Hematopoietic multipotent progenitor cell treated with erythropoietin and hydrocortisone succinate and interleukin-3 and kit ligand, for 15 days (in vitro differentiated cells): ENCODE results near the gene GCK.
A peak's percentile ranks its signal among the peaks of the same experiment; 100 is the strongest.
"Not testable (repeated sequence)": the region's sequence is repeated elsewhere in the genome, so short reads cannot be mapped to it uniquely, and the experiment has no call there.

Experiments used
- DNase-seq: peaks from one replicate; pipeline ENCODE4 v3.0.0-alpha.2; 2015; ENCODE audit warnings: low spot score

Gene GCK

DNA sequence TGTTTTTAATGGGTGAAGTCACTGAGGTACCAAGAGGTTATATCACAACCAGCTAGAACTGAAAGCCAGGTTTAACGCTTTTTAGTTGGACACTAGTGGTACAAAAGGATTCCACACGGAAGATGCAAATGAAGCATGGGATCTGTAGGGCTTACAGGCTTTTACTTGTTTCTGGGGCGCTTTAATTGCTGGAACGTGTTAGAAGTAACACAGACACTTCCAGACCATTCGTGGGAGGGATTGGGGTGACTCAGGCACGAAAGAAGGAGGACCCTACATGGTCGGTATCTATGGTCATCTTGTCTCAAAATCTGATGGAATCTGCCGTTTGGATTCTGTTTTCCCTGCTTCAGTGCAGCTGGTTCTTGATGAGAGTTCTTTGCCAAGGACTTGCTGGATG is 12.6 kb upstream of the GCK start:
- no peak for DNase-seq

GRCh38 chr7:44200699-44201461 is 11.6 kb upstream of the GCK start, which contains the start of gene YKT6:
YKT6 (plus strand) TSS chr7:44200978; CDS start chr7:44201136, 158 bp downstream.
- peak; percentile 88 for DNase-seq

GRCh38 chr7:44200163-44200562 is 10.9 kb upstream of the GCK start:
- DNase-seq, result not testable (repeated sequence)

- DNase-seq, result no peak
Measured at GRCh38 chr7:44197474-44197873, 8.2 kb upstream of the GCK start.

- DNase-seq, result peak; percentile 12
Measured at GRCh38 chr7:44196450-44196872, 7.2 kb upstream of the GCK start.

GRCh38 chr7:44195889-44196288 is 6.7 kb upstream of the GCK start:
- no peak for DNase-seq

GRCh38 chr7:44194562-44195145 is 5.4 kb upstream of the GCK start:
- no peak for DNase-seq

DNA sequence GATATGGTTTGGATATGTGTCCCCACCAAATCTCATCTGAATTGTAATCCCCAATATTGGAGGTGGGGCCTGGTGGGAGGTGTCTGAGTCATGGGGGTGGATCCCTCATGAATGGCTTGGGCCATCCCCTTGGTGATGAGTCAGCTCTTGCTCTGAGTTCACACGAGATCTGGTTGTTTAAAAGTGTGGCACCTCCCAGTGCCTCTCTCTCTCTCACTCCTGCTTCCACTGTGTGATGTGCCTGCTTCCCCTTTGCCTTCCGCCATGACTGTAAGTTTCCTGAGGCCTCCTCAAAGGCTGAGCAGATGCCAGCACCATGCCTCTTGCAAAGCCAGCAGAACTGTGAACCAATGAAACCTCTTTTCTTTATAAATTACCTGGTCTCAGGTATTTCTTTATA is 4.8 kb upstream of the GCK start:
- peak; percentile 14 for DNase-seq

GRCh38 chr7:44193011-44193802 is 4.0 kb upstream of the GCK start:
- no peak for DNase-seq

DNA sequence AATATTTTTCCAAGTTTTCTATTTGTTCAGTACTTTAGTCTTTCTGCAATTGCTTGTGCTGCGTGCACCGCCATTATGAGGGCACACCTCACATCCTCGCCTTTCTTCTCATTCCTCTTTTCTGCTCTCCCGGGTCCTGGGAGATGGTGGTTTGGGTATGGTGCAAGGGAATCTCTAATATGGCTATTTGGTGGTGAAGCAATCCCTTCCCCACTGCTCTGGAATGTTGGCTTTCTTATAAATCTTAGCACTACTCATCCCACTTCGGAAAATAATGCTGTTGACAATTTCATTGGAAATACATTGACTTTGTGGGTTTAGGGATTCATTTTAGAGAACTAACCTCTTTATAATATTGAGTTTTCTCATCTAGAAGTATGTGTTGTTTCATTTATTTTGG is 1.9 kb upstream of the GCK start:
- DNase-seq, result no peak

DNA sequence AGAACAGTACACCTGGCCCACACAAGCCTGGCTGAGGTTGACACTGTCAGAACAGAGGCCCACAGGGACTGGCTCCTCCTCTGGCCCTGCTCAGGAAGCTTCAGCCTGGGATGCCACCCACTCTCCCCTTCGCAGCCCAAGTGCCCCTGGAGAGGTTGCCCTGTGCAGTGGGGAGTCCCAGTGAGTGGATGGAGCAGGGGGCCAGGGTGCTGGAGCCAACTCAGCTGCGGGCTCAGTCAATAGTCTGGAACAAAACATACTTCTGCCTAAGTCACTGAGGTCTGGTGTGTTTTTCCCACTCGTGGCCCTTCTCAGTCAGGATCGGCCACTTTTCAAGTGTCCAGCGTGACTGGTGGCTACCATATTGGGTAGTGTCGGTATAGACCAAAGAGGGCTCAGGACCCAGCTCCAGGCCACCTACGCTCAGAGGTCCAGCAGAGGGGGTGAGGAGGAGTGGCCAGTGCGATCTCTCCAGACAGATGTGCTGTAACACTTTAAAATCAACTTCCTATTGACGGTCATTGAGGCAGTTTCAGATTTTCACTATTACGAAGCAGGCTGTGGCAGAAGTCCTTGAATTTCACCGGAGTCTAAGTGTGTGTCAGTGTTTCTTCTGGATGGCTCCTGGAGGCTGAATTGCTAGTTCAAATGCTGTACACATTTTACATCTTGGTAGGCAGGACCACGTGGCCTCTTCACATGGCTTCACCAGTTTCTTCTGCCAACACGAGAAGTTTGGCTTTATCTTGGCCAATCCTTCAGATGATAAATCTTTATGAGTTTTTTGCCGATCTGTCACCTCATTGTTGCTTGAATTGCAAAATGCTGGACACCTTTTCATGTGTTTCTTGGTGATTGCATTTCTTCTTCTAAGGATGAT is 994 bp upstream of the GCK start:
- DNase-seq, result no peak

DNA sequence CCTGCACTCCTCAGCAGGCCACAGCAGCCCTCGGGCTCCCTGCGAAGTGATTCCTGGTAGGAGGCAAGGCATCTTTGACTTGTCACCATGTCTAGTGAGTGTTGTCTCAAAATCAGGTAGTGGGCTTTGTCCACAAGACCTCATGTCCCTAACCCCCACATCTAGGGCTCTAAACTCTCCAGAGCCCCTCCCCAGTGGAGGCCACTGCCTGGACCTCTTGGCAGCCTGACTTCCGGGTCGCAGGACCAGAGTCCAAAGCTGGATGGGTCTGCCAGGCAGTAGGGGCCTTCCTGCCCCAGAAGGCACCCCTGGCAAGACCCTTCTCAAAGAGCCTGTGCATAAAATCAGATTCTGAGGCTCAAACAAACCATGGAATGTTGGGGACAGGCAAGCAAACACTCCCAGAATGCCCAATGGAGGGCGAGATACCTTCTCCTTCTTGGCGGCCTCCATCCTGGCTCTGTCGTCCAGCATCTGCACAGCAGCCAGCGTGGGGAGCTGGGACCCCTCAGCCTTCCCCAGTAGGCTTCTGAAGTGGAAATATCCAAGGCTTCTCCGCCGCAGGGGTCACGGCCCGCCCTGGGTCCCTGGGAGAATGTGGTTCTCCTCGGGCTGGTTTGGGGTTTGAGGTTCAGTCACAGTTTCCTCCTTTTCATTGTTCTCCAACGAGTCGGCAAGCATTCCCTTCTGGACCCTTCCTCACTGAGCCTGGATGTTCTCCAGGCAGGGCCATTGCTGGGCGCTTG is 586 bp downstream of the GCK start:
- DNase-seq, result no peak

- DNase-seq, result no peak
Measured at GRCh38 chr7:44187636-44188416, 1.4 kb downstream of the GCK start.

DNA sequence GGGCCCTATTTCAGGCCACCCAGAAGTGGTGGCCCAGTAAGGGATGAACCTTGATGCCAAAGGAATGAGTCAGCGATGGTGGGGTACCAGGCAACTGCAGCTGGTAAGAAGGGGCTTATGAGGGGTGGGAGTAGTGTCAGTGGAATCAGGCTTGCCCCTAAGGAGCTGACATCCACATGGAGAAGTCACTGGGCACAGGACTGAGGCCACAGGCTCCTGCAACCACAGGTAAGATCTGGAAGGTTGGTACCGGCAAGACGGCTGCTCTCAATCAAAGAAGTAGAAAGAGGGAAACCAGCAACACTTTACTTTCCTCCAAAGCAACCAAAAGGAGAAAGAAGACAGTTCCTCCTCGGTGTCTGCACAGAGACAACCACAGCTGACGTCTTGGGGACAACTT is 2.5 kb downstream of the GCK start:
- no peak for DNase-seq

DNA sequence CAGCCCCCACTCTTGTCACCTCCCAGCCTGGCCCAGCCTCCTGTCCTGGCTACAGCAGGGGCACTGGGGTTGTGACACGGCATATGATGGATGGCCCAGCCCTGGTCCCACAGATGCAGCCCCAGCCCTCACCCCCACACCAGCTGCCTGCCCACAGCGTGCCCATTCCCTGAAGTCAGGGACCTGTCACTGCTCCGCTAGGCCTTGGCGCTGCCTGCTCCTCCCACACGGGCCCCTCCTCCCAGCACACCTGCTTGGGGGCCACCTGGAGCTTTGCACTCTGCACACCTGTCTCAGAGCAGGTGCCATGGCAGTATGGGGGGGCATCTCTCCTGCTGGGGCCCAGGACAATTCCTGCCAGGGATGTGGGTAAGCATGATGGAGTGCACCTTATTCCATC is 3.5 kb downstream of the GCK start:
- no peak for DNase-seq

DNA sequence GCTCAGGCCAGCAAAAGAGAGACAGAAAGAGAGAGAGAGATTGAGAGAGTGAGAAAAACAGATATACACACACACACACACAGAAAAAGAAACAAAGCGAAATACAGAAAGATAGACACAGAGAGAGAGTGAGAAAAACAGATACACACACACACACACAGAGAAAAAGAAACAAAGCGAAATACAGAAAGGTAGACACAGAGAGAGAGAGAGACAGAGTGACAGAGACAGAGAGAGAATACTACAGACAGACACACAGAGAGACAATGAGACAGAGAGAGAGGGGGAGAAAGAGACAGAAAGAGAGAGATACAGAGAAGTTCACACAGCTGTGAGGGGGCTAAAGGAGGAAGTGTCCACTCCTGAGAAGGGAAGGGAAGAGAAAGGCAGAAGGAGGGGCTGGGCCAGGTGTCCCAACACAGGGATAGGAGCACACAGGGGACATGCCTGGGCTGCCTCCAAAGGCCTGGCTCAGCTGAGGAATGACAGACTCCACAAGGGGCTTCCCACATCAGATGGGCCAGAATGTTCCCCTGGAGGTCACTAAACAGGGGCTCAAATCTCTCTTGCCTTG is 4.3 kb downstream of the GCK start:
- no peak for DNase-seq

DNA sequence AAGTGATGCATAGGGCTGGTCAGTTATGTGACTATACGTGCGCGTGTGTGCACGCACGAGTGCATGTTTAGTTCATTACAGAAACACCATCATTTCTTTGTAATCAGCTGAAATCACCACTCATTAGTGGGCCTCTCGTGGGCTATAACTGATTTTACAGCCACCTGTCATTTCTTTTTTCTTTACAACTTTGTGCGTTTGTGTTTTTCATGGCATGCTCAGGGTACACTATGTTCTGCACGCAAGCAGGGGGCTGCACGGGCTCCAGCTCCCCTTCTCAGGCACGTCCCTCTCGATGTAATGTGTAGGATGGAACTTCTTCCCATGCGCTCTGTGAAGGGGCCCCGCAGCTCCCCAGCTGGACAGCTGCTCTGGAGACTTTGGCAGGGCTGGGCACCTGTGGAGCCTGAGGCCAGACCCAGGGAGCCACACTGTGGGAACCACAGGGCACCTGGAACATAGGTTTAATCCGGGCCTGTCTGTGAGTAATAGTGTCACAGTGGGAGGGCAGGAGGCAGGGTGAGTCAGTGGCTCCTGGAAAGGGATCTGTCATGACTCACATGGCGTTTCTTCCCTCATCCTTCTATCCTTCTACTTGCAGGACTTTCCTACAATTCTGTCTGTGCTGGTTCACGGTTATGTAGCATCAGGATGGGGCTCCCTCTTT is 4.9 kb downstream of the GCK start:
- no peak for DNase-seq

- no peak for DNase-seq
Measured at GRCh38 chr7:44183386-44183785, 5.9 kb downstream of the GCK start.

GRCh38 chr7:44182827-44183226 is 6.4 kb downstream of the GCK start:
- DNase-seq, result no peak

DNA sequence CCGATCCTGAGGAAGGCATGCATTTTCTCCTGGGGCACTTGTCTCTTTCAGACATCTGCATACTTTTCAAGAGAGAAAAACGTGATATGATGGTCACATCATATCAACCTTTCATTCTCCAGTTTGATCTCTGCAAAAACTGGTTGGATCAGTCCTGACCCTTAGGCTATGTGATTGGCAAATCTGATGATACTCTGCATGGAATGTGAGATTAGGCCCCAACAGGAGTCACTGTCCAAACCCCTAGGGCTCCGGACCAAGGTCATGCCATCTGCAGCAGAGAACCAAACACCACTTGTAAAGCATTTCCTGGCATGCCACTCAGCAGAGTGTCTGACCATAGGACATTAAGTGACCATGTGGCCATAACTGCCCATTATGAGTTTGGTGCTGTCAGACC is 8.6 kb downstream of the GCK start:
- no peak for DNase-seq
